ENCODE measurements around the gene ARHGEF12. TPM values are rescaled to one million over a fixed set of nuclear protein-coding genes. Genes with fewer than 3 reads are reported as not detected.

The ARHGEF12 gene
- total RNA-seq, 4 donors from 2014 or later: 52.9 to 77.3 (median 61.4) TPM

DNA sequence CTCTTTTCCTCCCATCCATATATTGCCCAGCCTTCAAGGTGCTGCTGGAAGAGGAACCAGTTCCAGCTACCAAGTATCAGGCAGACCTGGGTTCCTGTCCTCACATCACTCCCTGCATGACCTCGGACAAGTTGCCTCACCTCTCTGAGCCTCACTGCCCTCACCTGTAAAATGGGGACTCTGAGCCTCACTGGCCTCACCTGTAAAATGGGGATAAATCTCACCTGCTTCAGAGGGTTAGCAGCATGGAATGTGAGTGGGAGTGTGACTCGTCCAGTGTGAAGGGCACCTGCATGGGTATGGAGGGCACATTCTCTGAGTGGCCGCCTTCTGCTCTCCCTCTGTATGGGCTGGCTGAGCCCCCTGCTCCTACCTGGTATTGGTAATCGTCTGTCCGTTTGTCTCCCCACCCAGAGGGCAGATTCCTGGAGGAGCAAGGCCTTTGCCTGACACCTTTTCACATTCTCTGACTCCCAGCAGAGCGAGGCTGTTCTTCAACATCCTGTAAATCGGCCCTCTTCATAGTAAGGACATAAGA lies 179.0 kb downstream of the ARHGEF12 start:
- TF ChIP-seq POLR2A (IDR thresholded peaks at IDR 0.05): no peak
- TF ChIP-seq, protein P1, sequence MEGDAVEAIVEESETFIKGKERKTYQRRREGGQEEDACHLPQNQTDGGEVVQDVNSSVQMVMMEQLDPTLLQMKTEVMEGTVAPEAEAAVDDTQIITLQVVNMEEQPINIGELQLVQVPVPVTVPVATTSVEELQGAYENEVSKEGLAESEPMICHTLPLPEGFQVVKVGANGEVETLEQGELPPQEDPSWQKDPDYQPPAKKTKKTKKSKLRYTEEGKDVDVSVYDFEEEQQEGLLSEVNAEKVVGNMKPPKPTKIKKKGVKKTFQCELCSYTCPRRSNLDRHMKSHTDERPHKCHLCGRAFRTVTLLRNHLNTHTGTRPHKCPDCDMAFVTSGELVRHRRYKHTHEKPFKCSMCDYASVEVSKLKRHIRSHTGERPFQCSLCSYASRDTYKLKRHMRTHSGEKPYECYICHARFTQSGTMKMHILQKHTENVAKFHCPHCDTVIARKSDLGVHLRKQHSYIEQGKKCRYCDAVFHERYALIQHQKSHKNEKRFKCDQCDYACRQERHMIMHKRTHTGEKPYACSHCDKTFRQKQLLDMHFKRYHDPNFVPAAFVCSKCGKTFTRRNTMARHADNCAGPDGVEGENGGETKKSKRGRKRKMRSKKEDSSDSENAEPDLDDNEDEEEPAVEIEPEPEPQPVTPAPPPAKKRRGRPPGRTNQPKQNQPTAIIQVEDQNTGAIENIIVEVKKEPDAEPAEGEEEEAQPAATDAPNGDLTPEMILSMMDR (IDR thresholded peaks at IDR 0.05 in 4 of 5, conservative IDR thresholded peaks at IDR 0.05 in 1 of 5): no peak
- no peak overlapping the region for H3K27ac ChIP-seq
- no peak overlapping the region for H3K4me3 ChIP-seq
- H3K36me3 ChIP-seq: no peaks in the 10 kb centered on the region
- in situ Hi-C loops (cut with MboI; ENCODE audit: low sequenced_read_pairs in 4 of 4) (loop anchor here (5.0 to 25.0 kb wide), 7 partner anchors 170 to 680 kb away; partner anchors contain the start of gene TECTA (in 2 of the 4)), intact Hi-C loops (cut with DNase I; ENCODE audit: low total_unique reads) (no loop called here)
- H3K9me3 ChIP-seq: no peaks in the 10 kb centered on the region
- peaks cover 4 to 12% (median 11%) of the 10 kb centered on the region in 3 donors for H3K27me3 ChIP-seq
- DNase-seq: no peak
- H3K4me1 ChIP-seq: no peaks in the 10 kb centered on the region
- ATAC-seq: no peak

DNA sequence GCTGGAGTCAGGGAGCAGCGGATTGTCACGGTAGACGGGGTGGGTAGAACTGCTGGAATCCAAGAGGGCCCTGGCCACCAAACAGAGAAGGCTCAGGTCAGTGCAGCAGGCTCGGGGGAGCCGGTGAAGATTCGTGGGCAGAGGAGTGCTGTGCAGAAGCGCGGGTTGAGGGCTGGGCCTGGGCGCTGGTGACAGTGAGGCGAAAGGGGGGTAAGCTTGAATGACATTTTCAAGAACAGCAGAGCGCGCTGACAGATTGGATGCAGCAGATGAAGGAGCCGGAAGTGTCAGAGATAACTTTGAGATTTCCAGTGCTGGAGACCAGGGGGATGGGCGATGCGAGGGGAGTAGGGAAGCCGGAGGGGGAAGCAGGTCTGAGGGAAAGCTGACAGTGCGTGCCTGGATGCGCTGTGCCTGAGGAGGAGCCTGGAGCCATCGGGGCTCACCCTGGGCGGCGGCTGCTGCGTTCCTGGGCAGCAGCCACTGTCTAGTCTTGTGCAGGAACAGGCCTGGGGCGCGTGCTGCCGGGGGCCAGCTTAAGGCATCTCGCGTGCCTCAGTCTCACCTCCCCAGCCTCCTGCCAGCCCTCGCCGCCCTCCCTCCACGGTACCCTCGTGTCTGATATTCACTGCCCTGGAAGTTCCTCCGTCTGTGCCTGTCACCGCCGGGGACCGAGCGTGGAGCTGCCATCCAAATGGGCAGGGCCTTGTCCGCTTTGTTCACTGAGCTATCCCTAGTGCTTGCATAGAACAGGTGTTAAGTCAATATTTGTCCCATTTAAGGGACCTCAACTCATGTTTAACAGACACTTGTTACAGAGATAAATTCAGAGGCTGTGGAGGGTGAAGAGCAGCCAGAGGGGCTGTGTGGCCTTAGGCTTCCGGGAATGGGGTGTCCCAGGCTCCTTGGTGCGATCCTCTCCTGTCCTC lies 180.5 kb downstream of the ARHGEF12 start:
- no peak for ATAC-seq
- H3K27me3 ChIP-seq: peaks cover 7 to 12% (median 11%) of the 10 kb centered on the region in 3 donors
- no peak for DNase-seq

DNA sequence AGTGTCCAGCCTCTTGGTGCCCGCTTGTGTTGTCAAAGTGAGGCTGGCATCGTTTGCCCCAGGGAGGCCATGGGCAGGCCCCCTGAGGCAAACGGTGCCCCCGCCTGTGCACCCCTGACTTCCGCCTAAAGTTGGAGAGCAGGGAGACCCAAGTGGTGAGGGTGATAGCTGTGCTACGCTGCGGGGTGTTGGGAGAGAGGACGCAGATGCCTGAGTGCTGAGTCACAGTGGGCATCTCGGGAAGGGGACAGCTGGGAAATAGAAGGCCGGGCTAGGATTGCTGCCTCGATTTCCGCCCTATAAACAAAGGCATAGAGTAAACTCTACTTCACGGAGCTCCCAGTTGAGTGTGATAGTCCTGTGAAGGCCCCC lies 181.2 kb downstream of the ARHGEF12 start:
- Histone ChIP-seq H3K4me1 (no peaks in the 10 kb centered on the region), H3K9me3 (no peaks in the 10 kb centered on the region), H3K4me3 (no peak overlapping the region), H3K27ac (no peak overlapping the region), H3K36me3 (no peaks in the 10 kb centered on the region), H3K27me3 (peaks cover 6 to 9% (median 7%) of the 10 kb centered on the region in 3 donors)
- TF ChIP-seq POLR2A (IDR thresholded peaks at IDR 0.05): no peak
- TF ChIP-seq, protein P1 (IDR thresholded peaks at IDR 0.05 in 4 of 5, conservative IDR thresholded peaks at IDR 0.05 in 1 of 5): no peak
- in situ Hi-C loops (cut with MboI; ENCODE audit: low sequenced_read_pairs in 4 of 4): loop anchor here (5.0 to 25.0 kb wide), 7 partner anchors 167 to 677 kb away; partner anchors contain the start of gene TECTA (in 2 of the 4)
- ATAC-seq (no peak), DNase-seq (no peak)
- intact Hi-C loops (cut with DNase I; ENCODE audit: low total_unique reads): no loop called here

More for the DNA sequence above, 180.5 kb downstream of the ARHGEF12 start:
- Histone ChIP-seq H3K36me3 (no peaks in the 10 kb centered on the region), H3K9me3 (no peaks in the 10 kb centered on the region), H3K4me1 (no peaks in the 10 kb centered on the region), H3K27ac (no peak overlapping the region), H3K4me3 (no peak overlapping the region)
- in situ Hi-C loops (cut with MboI; ENCODE audit: low sequenced_read_pairs in 4 of 4) (loop anchor here (5.0 to 25.0 kb wide), 7 partner anchors 168 to 678 kb away; partner anchors contain the start of gene TECTA (in 2 of the 4)), intact Hi-C loops (cut with DNase I; ENCODE audit: low total_unique reads) (no loop called here)
- TF ChIP-seq POLR2A (IDR thresholded peaks at IDR 0.05): no peak
- TF ChIP-seq, protein P1 (IDR thresholded peaks at IDR 0.05 in 4 of 5, conservative IDR thresholded peaks at IDR 0.05 in 1 of 5): no peak

DNA sequence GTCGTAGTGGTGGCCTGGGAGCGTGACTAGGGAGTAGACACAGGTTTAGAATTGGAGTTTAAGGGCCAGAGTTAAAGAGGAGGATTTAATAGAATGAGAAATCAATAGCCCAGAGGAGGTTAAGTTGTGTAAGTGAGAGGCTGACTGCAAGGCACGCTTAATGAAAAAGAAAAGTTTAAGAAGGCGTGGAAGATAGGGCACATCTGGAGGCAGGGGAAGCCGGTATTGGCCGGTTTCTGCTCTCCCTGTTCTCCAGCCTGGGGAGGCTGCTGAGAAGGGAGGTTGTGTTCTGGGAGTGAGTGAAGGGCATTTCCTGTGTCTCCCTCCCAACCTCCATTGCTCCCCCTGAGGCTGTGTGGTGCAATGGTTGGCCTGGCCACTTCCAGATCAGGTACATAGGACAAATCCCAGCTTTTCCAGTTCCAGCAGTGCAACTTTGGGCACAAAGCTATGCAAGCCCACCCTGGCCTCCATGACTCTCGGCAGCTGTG lies 181.6 kb downstream of the ARHGEF12 start:
- peaks cover under 1 to 9% (median 2%) of the 10 kb centered on the region in 3 donors for H3K27me3 ChIP-seq

More for the DNA sequence above, 181.6 kb downstream of the ARHGEF12 start:
- Histone ChIP-seq H3K9me3 (no peaks in the 10 kb centered on the region), H3K27ac (no peak overlapping the region), H3K36me3 (no peaks in the 10 kb centered on the region), H3K4me1 (no peaks in the 10 kb centered on the region), H3K4me3 (no peak overlapping the region)
- in situ Hi-C loops (cut with MboI; ENCODE audit: low sequenced_read_pairs in 4 of 4): loop anchor here (5.0 to 25.0 kb wide), 7 partner anchors 167 to 677 kb away; partner anchors contain the start of gene TECTA (in 2 of the 4)
- DNase-seq: no peak
- ATAC-seq: no peak
- intact Hi-C loops (cut with DNase I; ENCODE audit: low total_unique reads): no loop called here
- TF ChIP-seq, protein P1 (IDR thresholded peaks at IDR 0.05 in 4 of 5, conservative IDR thresholded peaks at IDR 0.05 in 1 of 5): no peak
- no peak for TF ChIP-seq POLR2A (IDR thresholded peaks at IDR 0.05)
